HCT116 (cell line): ENCODE measurements around the gene PREX1. TPM values are rescaled to one million over a fixed set of nuclear protein-coding genes. Genes with fewer than 3 reads are reported as not detected.
A peak's percentile ranks its signal among the peaks of the same experiment; 100 is the strongest.

ENCODE experiments used
- ATAC-seq: fragments of 200-7000 bp; cut with Tn5 transposase; 2 replicates; pipeline ENCODE4 v1.9.1; 2020; ENCODE audit warnings: mild to moderate bottlenecking, moderate library complexity
- BruUV-seq: library from RNA; stranded (reverse); fragments of 400-500 nt; replicated peaks from 2 replicates; lab custom pipeline; 2021; lab: Mats Ljungman, UMichigan
- CTCF ChIA-PET: fragments of 300-600 bp; sonication (Branson Sonifier 250); formaldehyde crosslinking; loops from one replicate; lab custom pipeline; 2021; ENCODE audit warnings: antibody characterized with exemption; lab: Charles Lee
- POLR2A ChIA-PET: fragments of 300-600, 350-600 bp; sonication (Branson Sonifier 250); formaldehyde crosslinking; loops from one replicate; lab custom pipeline; 2021; ENCODE audit warnings: antibody characterized with exemption; lab: Charles Lee
- RAD21 ChIA-PET, 2 experiments: fragments of 300-600 bp; sonication (Branson Sonifier 250); formaldehyde crosslinking; loops; one replicate each; lab custom pipeline; 2023; ENCODE audit warnings: low total read pairs in 2 of 2; ENCODE audit not compliant: uncharacterized antibody in 2 of 2, unreplicated experiment in 2 of 2, low non-redundant PET in 1 of 2; lab: Charles Lee
- DNase-seq: peaks from one replicate; pipeline ENCODE4 v3.0.0-alpha.2; 2010; ENCODE audit warnings: low read depth, low spot score
- H2AFZ ChIP-seq: fragments of 200-600 bp; shearing (Covaris generic), sonication (generic); 2 replicates; pipeline ENCODE4 v1.6.1; 2017; ENCODE audit warnings: low read depth, mixed run types, mixed read lengths, antibody characterized with exemption, low read length; ENCODE audit not compliant: poor library complexity, severe bottlenecking
- H3K27ac ChIP-seq: 2 replicates; pipeline ENCODE4 v1.5.1; 2012; ENCODE audit warnings: low read depth, low read length
- H3K27me3 ChIP-seq: fragments of 200-600 bp; sonication (generic); 2 replicates; pipeline ENCODE4 v1.6.1; 2016; ENCODE audit warnings: mixed run types, low read length, mixed read lengths; ENCODE audit not compliant: insufficient read depth
- H3K36me3 ChIP-seq, 2 experiments: fragments of 200-500 bp in 1 of 2; fragments of 200-600 bp in 1 of 2; sonication (Bioruptor generic) in 1 of 2; sonication (generic) in 1 of 2; 2 replicates each; pipeline versions ENCODE4 v1.5.1 to v1.6.1; 2014 to 2016; ENCODE audit warnings: low read length in 2 of 2, inconsistent platforms in 1 of 2, mixed read lengths in 1 of 2, mixed run types in 1 of 2; ENCODE audit not compliant: insufficient read depth in 2 of 2, control insufficient read depth in 1 of 2
- H3K4me1 ChIP-seq, 2 experiments: fragments of 200-600 bp in 1 of 2; sonication (generic) in 1 of 2; 2 replicates each; pipeline versions ENCODE4 v1.5.1 to v1.6.1; 2012 to 2017; ENCODE audit warnings: low read length in 2 of 2, inconsistent platforms in 1 of 2, mild to moderate bottlenecking in 1 of 2, mixed read lengths in 1 of 2, mixed run types in 1 of 2, moderate library complexity in 1 of 2; ENCODE audit not compliant: insufficient read depth in 2 of 2, control insufficient read depth in 1 of 2
- H3K4me2 ChIP-seq: fragments of 200-600 bp; sonication (generic); 2 replicates; pipeline ENCODE4 v1.6.1; 2017; ENCODE audit warnings: mixed run types, low read length, mixed read lengths
- H3K4me3 ChIP-seq, 2 experiments: fragments of 200-600 bp in 1 of 2; sonication (generic) in 1 of 2; replicated peaks in 1 of 2; 2 replicates each; pipeline ENCODE4 v1.5.1; 2011 to 2016; ENCODE audit warnings: low read length in 2 of 2, control low read depth in 1 of 2, low read depth in 1 of 2, mild to moderate bottlenecking in 1 of 2, mixed read lengths in 1 of 2, mixed run types in 1 of 2
- H3K79me2 ChIP-seq: fragments of 200-600 bp; sonication (generic); 2 replicates; pipeline ENCODE4 v1.6.1; 2017; ENCODE audit warnings: mild to moderate bottlenecking, mixed run types, low read length, moderate library complexity, mixed read lengths; ENCODE audit not compliant: insufficient read depth
- H3K9ac ChIP-seq: fragments of 200-600 bp; sonication (generic); 2 replicates; pipeline ENCODE4 v1.6.1; 2016; ENCODE audit warnings: low read length, mixed read lengths
- H3K9me2 ChIP-seq: fragments of 200-600 bp; sonication (generic), shearing (Covaris generic); 2 replicates; pipeline ENCODE4 v1.6.1; 2017; ENCODE audit warnings: mixed run types, mild to moderate bottlenecking, moderate library complexity; ENCODE audit not compliant: insufficient read depth
- H3K9me3 ChIP-seq, 2 experiments: fragments of 200-500 bp in 1 of 2; fragments of 200-600 bp in 1 of 2; sonication (Bioruptor generic) in 1 of 2; sonication (generic) in 1 of 2; 2 replicates each; pipeline ENCODE4 v1.6.1; 2014 to 2017; ENCODE audit warnings: low read length in 2 of 2, mixed read lengths in 2 of 2, inconsistent platforms in 1 of 2, low read depth in 1 of 2, mild to moderate bottlenecking in 1 of 2, mixed run types in 1 of 2, moderate library complexity in 1 of 2; ENCODE audit not compliant: control insufficient read depth in 1 of 2, insufficient read depth in 1 of 2
- H4K20me1 ChIP-seq: fragments of 200-600 bp; sonication (generic), shearing (Covaris generic); 2 replicates; pipeline ENCODE4 v1.6.1; 2017; ENCODE audit warnings: mixed run types, mild to moderate bottlenecking, moderate library complexity; ENCODE audit not compliant: insufficient read depth
- CEBPB ChIP-seq: IDR thresholded peaks from 2 replicates; pipeline ENCODE4 v1.6.1; 2012; ENCODE audit warnings: low read depth
- EGR1 ChIP-seq: IDR thresholded peaks from 2 replicates; pipeline ENCODE4 v1.6.1; 2012; ENCODE audit warnings: low read depth
- EZH2phosphoT487 ChIP-seq: fragments of 200-600 bp; IDR thresholded peaks from 2 replicates; pipeline ENCODE4 v1.6.1; 2018; ENCODE audit warnings: antibody characterized with exemption, borderline replicate concordance
- FOSL1 ChIP-seq: IDR thresholded peaks from 2 replicates; pipeline ENCODE4 v1.6.1; 2012; ENCODE audit warnings: low read depth
- JUND ChIP-seq: IDR thresholded peaks from 2 replicates; pipeline ENCODE4 v1.6.1; 2012
- RAD21 ChIP-seq: IDR thresholded peaks from 2 replicates; pipeline ENCODE4 v1.6.1; 2012; ENCODE audit warnings: low read depth, mild to moderate bottlenecking
- REST ChIP-seq: IDR thresholded peaks from 2 replicates; pipeline ENCODE4 v1.6.1; 2012; ENCODE audit warnings: low read depth
- SP1 ChIP-seq: IDR thresholded peaks from 2 replicates; pipeline ENCODE4 v1.6.1; 2012; ENCODE audit warnings: low read depth
- TCF7L2 ChIP-seq: IDR thresholded peaks from 2 replicates; pipeline ENCODE4 v1.7.0; 2011; ENCODE audit warnings: borderline replicate concordance, inconsistent platforms; ENCODE audit not compliant: insufficient read depth, insufficient read length; ENCODE audit errors: extremely low read depth
- YY1 ChIP-seq: IDR thresholded peaks from 2 replicates; pipeline ENCODE4 v1.6.1; 2011; ENCODE audit warnings: low read length, low read depth, moderate library complexity, mild to moderate bottlenecking; ENCODE audit not compliant: insufficient replicate concordance; ENCODE audit errors: extremely low read depth
- ZNF274 ChIP-seq: fragments of 200-500 bp; sonication (Bioruptor generic); IDR thresholded peaks from 2 replicates; pipeline ENCODE4 v1.6.1; 2014; ENCODE audit warnings: mild to moderate bottlenecking, low read depth, low read length, inconsistent platforms
- intact Hi-C: fragments of 100-400 bp; cut with micrococcal nuclease; formaldehyde crosslinking; loops from 2 replicates; pipeline ENCODE4 v1.10.0; 2022
- total RNA-seq: library from RNA; stranded (reverse); gene quantifications from one replicate; pipeline ENCODE4 v1.2.1, GENCODE V29; 2021; ENCODE audit not compliant: unreplicated experiment

Gene PREX1
- total RNA-seq, 1 experiment from 2014 or later: 6.1 TPM

- POLR2A ChIA-PET: no interaction called here
These were observed 58.5 kb downstream of the PREX1 start for GRCh38 chr20:48769069-48769983.

GRCh38 chr20:48766961-48767960 is 60.5 kb downstream of the PREX1 start:
- no TSS peak for BruUV-seq
- CTCF ChIA-PET: no interaction called here
- RAD21 ChIA-PET: no interaction called here
- H3K4me3 ChIP-seq: no peak overlapping the region
- no peaks in the 10 kb centered on the region for H3K36me3 ChIP-seq
- no peaks in the 10 kb centered on the region for H3K9me3 ChIP-seq
- no peaks in the 10 kb centered on the region for H3K27me3 ChIP-seq
- no peaks in the 10 kb centered on the region for H3K9me2 ChIP-seq
- H2AFZ ChIP-seq: no peak overlapping the region
- H3K4me1 ChIP-seq: peaks cover 0 to 9% of the 10 kb centered on the region in 2 experiments; a peak in 2 of 4 replicates
- H3K4me2 ChIP-seq: no peak overlapping the region
- intact Hi-C loops: no loop called here
- no peak for DNase-seq
- H3K79me2 ChIP-seq: no peaks in the 10 kb centered on the region
- no peak overlapping the region for H3K27ac ChIP-seq
- no peak overlapping the region for H3K9ac ChIP-seq
- POLR2A ChIA-PET: no interaction called here
- no peak for ATAC-seq
- H4K20me1 ChIP-seq: no peaks in the 10 kb centered on the region
- no peak for TF ChIP-seq RAD21
- TF ChIP-seq EGR1: no peak
- TF ChIP-seq ZNF274: no peak
- TF ChIP-seq REST: no peak
- TF ChIP-seq EZH2phosphoT487: no peak
- no peak for TF ChIP-seq YY1
- no peak for TF ChIP-seq TCF7L2
- TF ChIP-seq CEBPB: no peak
- TF ChIP-seq SP1: no peak

More at GRCh38 chr20:48769069-48769983, 58.5 kb downstream of the PREX1 start:
- Histone ChIP-seq H3K9ac (no peak overlapping the region), H3K4me1 (peaks cover 0 to 9% of the 10 kb centered on the region in 2 experiments; a peak in 2 of 4 replicates), H4K20me1 (no peaks in the 10 kb centered on the region), H3K79me2 (no peaks in the 10 kb centered on the region)
- RAD21 ChIA-PET: no interaction called here
- TF ChIP-seq FOSL1: 0 out of 2 replicates have a peak, but pooled peaks have one; percentile 7
- TF ChIP-seq JUND: no peak
- TF ChIP-seq, all 23 proteins: peak for 1
- ATAC-seq: peak; percentile 78
- H2AFZ ChIP-seq: no peak overlapping the region
- CTCF ChIA-PET: no interaction called here
- intact Hi-C loops: no loop called here
- DNase-seq: no peak
- H3K36me3 ChIP-seq: no peaks in the 10 kb centered on the region
- no peak overlapping the region for H3K4me3 ChIP-seq
- no TSS peak for BruUV-seq
- H3K27ac ChIP-seq: no peak overlapping the region
- H3K27me3 ChIP-seq: no peaks in the 10 kb centered on the region
- no peaks in the 10 kb centered on the region for H3K9me2 ChIP-seq
- H3K4me2 ChIP-seq: peak overlapping the region; percentile 22; the same call in 1 of the 2 replicates
- no peaks in the 10 kb centered on the region for H3K9me3 ChIP-seq
